ENCODE measurements around the gene FLACC1. TPM values are rescaled to one million over a fixed set of nuclear protein-coding genes. Genes with fewer than 3 reads are reported as not detected.

The FLACC1 gene
- total RNA-seq, 1 donor from 2014 or later = 2.9 TPM

GRCh38 chr2:201275990-201276389 lies 81.2 kb downstream of the FLACC1 start:
- DNase-seq = no peak

- DNase-seq = no peak
Measured at GRCh38 chr2:201275069-201275468, 82.1 kb downstream of the FLACC1 start.

GRCh38 chr2:201273330-201273983 lies 83.7 kb downstream of the FLACC1 start:
- no peak for DNase-seq

GRCh38 chr2:201271917-201272316 lies 85.2 kb downstream of the FLACC1 start:
- DNase-seq = no peak

GRCh38 chr2:201270293-201271001 lies 86.7 kb downstream of the FLACC1 start:
- no peak for DNase-seq

- no peak for DNase-seq
Measured at GRCh38 chr2:201269764-201270163, 87.4 kb downstream of the FLACC1 start.

- no peak for DNase-seq
Measured at GRCh38 chr2:201267278-201268030, 89.7 kb downstream of the FLACC1 start.

- DNase-seq = no peak
Measured at GRCh38 chr2:201266629-201267028, 90.5 kb downstream of the FLACC1 start.

- no peak for DNase-seq
Measured at GRCh38 chr2:201264472-201265173, 92.5 kb downstream of the FLACC1 start.

- DNase-seq = no peak
Measured at GRCh38 chr2:201263779-201264178, 93.4 kb downstream of the FLACC1 start.

- no peak for DNase-seq
Measured at GRCh38 chr2:201262718-201263117, 94.4 kb downstream of the FLACC1 start.

- DNase-seq = peak; percentile 52
Measured at GRCh38 chr2:201261906-201262305, 95.2 kb downstream of the FLACC1 start.

- no peak for DNase-seq
Measured at GRCh38 chr2:201261471-201261870, 95.7 kb downstream of the FLACC1 start.

- no peak for DNase-seq
Measured at GRCh38 chr2:201260302-201260800, 96.8 kb downstream of the FLACC1 start, which contains the start of gene CASP8. Gene CASP8 (plus strand): TSS chr2:201260536. CDS start chr2:201266487, 5,951 bp downstream.

GRCh38 chr2:201258666-201259615 lies 98.2 kb downstream of the FLACC1 start:
- no peak for DNase-seq

- peak; percentile 70 for DNase-seq
Measured at GRCh38 chr2:201257956-201258665, 99.0 kb downstream of the FLACC1 start.

GRCh38 chr2:201257381-201257955 lies 99.7 kb downstream of the FLACC1 start:
- DNase-seq = no peak

GRCh38 chr2:201256082-201256481 lies 101.1 kb downstream of the FLACC1 start:
- DNase-seq = no peak

- no peak for DNase-seq
Measured at GRCh38 chr2:201255408-201256033, 101.6 kb downstream of the FLACC1 start.
